HG03565 (cell line): Measurements from ENCODE around the gene MYLK.

Source experiments
- ATAC-seq: cut with Tn5 transposase; IDR thresholded peaks from one replicate; pipeline ENCODE4 v1.9.1; 2021; ENCODE audit warnings: mild to moderate bottlenecking, moderate library complexity; ENCODE audit not compliant: unreplicated experiment

Gene MYLK

DNA sequence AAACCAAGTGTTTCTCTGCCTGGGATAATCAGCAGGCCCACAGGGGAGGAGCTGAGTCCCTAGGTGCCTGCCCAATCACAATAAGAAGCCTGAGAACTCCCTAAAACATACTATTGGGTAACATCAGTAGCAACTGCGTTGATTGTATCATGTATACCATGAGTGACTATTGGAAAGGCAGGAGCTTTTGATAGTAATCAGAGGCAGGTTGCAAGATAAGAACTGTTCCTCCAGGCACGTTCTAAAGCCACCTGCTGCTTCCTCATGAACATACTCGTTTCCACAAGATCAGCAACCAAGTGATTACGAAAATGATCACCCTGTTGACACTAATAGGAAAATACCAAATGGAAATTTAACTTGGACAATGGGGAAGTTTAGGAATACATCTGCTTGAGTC, 6.7 kb downstream of the MYLK start:
- no peak for ATAC-seq

GRCh38 chr3:123876858-123877257, 7.3 kb downstream of the MYLK start:
- no peak for ATAC-seq

- ATAC-seq: no peak
These were observed 11.5 kb downstream of the MYLK start for GRCh38 chr3:123872621-123873020.

- no peak for ATAC-seq
These were observed 12.2 kb downstream of the MYLK start for GRCh38 chr3:123871946-123872345.

- no peak for ATAC-seq
These were observed 14.1 kb downstream of the MYLK start for GRCh38 chr3:123870033-123870432.

DNA sequence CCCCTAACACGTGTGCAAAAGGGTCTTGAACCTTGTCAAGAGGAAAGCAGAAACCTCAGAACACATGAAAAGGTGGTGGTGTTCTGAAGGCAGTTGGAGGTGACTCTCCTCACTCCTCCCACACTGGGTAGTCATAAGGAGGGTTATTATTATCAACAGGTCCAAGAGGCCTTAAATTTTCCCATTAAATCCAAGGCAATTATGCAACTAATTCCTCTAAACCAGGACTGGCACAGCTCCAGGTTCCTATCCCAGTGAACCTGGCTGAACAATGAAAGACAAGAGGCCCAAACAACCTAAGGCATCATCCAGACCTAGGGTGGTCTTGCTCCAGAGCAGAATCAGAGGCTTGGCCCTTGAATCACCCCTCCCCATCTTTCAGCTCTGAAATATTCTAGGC, 15.0 kb downstream of the MYLK start:
- ATAC-seq: no peak

- no peak for ATAC-seq
These were observed 19.4 kb downstream of the MYLK start for GRCh38 chr3:123864706-123865105.

DNA sequence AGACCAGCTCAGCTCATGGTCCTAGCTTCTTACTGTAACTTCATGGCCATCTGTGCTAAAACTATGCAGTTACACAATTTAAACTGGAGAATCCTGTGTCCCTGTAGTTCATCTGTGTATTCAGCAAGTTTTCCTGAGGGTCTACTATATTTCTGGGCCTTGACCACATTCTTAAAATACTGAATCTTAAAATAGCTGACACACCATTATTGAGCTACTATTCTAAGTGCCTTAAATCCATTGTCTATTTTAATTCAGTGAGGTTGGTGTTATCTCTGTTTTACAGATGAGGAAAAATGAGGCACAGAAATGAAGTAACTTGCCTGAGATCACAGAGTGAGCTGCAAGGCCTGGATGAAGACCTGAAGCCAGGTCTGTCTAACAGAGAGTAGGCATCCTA, 22.0 kb downstream of the MYLK start:
- ATAC-seq: no peak

DNA sequence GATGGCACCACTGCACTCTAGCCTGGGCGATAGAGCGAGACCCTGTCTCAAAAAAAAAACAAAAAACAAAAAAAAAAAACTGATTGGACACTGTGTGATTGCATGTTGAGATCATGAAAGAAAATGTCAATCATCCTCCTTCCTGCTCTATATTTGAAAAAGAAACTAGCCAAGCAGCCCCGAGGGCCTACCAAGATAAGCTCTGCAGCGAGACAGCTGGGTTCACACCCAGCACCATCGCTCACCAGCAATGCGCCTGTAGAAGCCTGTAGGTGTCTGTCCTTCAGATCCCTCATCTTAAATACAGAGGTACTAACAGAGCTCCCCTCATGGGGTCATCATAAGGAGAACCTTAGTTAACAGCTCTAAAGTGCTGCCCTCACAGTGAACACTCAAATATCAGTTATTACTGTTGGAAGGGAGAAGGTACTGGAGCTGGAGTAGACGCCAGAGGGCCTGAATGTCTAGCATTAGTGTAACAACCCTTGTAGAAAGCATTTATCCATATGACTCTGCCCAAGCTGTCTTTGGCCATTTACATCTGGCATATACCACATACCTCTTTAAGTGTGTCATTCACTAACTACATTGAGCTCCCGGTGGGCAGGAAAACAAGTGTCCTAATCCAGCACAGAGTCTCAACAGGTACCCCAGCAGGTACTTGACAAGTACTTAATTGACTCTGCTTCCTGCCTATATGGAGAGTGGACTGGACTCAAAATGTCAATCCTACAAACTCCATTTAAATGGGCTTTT, 22.9 kb downstream of the MYLK start:
- ATAC-seq: no peak

DNA sequence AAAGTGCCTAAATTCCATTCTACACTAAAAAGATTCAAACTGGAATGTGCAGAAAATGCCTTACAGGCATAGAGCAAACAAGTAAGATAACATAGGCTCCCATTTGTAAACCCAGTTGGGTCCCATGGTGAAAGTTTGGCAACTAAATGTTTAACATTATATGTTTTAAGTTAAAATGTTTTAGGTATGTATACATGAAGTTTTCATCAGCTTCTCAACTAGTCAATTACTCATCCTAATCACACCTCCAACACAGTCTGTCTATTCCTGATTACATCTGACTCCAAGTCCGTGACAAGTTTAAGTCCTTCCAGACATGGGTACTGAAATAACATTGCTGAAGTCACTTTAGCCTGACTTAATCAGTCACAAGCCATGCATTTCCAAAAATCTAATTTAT, 25.0 kb downstream of the MYLK start:
- no peak for ATAC-seq

GRCh38 chr3:123854905-123855304, 29.2 kb downstream of the MYLK start:
- no peak for ATAC-seq

DNA sequence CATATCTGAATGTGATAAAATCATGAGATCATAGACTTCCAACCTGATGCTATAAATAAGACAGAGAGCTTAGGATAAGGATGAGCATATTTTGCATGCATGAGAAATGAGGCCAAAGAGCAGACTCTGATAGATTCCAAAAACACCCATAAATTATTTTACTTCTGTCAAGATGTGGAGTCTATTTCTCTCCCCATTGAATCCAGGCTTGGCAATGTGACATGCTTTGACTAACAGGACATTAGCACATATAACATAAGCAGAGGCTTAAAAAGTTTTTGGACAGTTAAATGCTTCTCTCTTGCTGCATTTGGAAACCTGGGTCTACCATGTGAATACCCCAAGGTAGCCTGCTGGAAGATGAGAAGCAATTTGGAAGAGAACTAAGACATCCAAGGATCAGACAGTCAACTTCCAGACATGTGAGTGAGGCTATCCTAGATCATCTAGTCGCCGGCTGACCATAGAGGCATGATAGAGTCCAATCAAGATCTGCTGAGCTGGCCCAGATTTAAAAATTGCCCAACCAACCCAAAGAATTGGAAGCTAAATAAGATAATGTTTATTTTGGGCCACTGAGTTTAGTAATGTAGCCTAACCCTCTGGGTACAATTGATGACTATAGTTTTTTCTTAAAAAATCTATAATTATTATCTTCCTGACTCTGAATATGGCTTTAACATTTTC, 30.3 kb downstream of the MYLK start:
- no peak for ATAC-seq

GRCh38 chr3:123847209-123847608, 36.9 kb downstream of the MYLK start:
- ATAC-seq: no peak

GRCh38 chr3:123843668-123844067, 40.5 kb downstream of the MYLK start:
- no peak for ATAC-seq

DNA sequence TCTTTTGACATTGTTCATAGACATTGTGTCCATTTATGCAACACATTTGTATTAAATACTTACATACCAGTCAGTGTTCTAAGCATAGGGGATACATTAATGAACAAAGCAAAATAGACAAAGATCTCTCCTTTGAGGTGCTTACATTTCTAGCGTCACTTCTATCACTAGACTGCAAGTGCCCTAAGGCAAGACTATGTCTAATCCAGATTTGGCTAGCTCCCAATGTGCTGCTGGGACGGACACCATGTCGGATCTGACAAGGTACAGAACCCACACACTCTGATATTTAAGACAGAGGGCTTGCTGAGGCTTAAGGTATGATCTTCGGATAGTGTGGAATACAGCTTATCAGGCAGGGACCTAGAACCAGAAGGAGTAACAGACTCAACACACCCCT, 41.4 kb downstream of the MYLK start:
- no peak for ATAC-seq

GRCh38 chr3:123841476-123842238, 42.5 kb downstream of the MYLK start:
- ATAC-seq: no peak

GRCh38 chr3:123840961-123841360, 43.2 kb downstream of the MYLK start:
- no peak for ATAC-seq

DNA sequence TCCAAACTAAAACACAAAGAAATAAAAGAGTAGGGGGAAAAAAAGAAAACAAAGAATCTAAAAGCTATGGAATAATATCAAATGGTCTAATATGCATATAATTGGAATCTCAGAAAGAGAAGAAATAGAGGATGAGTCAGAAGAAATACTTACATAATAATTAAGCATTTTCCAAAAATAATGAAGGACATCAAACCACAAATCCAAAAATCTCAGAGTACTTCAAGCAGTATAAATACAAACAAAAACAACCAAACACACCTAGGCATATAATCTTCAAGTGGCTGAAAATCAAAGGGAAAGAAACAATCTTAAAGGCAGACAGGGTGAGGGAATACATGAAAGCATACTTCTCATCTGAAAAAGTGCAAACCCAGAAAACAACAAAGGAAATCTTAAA, 46.3 kb downstream of the MYLK start:
- ATAC-seq: no peak

GRCh38 chr3:123834631-123835030, 49.5 kb downstream of the MYLK start:
- ATAC-seq: no peak

DNA sequence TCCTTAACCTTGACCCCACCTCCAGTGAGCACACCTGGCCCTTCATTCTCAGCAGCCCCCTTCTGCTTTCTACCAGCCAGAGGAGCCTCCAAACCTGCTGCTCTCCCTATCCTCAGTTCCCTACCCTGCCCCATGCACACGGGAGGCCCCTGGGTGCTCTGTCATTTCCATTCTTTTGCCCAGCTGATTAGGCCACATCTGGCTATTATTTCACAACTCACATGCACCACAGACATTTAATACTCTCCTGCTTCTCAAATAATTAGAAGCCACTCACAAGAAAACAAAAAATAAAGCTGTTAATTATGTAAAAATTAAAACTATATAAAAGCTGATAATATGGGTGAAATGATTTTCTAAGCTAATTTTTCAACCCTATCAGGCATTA, 50.7 kb downstream of the MYLK start:
- no peak for ATAC-seq

DNA sequence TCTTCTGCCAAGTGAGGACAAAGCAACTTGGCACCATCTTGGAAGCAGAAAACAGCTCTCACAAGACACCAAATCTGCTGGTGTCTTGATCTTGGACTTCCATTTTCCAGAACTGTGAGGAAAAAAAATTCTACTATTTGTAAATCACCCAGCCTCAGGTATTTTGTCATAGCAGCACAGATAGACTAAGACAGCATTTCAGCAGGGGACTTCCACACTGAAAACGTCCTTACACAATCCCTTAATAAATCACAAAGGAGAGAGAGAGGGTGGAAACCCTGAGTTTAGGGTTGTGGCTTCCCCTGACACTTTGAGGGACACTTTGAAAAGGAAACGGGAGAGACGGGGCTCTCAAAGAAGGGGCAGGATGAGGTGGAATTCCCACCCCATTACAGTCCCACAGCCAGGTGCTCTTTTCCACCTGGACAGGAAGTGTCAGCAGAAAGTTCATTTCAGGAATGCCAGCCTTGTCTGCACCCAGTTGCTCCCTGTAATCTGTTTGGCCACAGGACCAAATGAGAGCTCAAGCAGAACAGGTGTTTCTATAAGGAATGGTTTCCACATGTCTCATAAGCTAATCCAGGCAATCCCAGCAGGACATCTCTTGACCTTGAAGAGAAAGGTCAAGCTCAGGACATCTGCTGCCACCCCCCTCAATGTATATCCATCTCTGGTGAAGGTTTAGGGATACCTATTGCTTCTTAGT, 51.3 kb downstream of the MYLK start:
- no peak for ATAC-seq
